ENCODE results near the gene TSPAN5. TPM values are rescaled to one million over a fixed set of nuclear protein-coding genes. Genes with fewer than 3 reads are reported as not detected.

Gene TSPAN5
- total RNA-seq, 2 donors from 2014 or later, result 7.4 to 11.8 TPM

DNA sequence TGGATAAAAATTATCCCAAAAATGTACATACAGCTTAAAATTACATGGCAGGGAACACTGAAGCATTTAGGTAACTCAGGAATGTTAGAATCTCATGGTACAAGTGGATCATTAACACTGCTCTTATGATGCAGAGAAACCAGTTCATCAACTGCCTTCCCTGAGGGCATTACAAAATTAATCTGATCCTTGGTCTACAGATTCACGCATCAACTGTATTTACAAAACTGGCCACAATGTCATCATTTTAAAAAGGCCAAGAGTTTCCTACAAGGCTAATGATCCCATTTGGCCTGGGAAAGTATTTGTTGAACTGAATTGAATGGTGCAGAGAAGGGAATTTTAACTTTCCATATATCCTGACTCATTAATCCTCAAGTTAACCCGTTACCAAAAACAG, 84.6 kb downstream of the TSPAN5 start:
- H3K27ac ChIP-seq (ENCODE audit: low read depth, low read length), result no peak overlapping the region
- H3K36me3 ChIP-seq (ENCODE audit: control insufficient read depth, insufficient read depth, low read length), result no peaks in the 10 kb centered on the region
- no peak overlapping the region for H3K9ac ChIP-seq (ENCODE audit: extremely low read depth, low read length, poor library complexity, severe bottlenecking)
- Mint-ChIP-seq H3K27ac (no peak overlapping the region), H3K4me3 (no peak overlapping the region), H3K27me3 (ENCODE audit: insufficient read depth) (peaks cover 7% of the 10 kb centered on the region), H3K36me3 (ENCODE audit: low read depth) (no peaks in the 10 kb centered on the region), H3K4me1 (peaks cover 20% of the 10 kb centered on the region), H3K9me3 (no peaks in the 10 kb centered on the region)
- H3K4me3 ChIP-seq (ENCODE audit: low read length), result no peak overlapping the region
- H3K4me1 ChIP-seq (ENCODE audit: control insufficient read depth, insufficient read depth, low read length), result peaks cover 4% of the 10 kb centered on the region
- peaks cover 3% of the 10 kb centered on the region for H3K27me3 ChIP-seq (ENCODE audit: control insufficient read depth, insufficient read depth, low read length, poor library complexity, severe bottlenecking)
- no peak for DNase-seq
- 92 to 100% methylated on average over 1 to 2 of the region's 2 CpGs for WGBS, 2 experiments (ENCODE audit: insufficient coverage in 1 of 2, insufficient read length in 1 of 2)
- H3K9me3 ChIP-seq (ENCODE audit: control insufficient read depth, low read length), result peaks cover 4% of the 10 kb centered on the region
- TF ChIP-seq, protein P1, sequence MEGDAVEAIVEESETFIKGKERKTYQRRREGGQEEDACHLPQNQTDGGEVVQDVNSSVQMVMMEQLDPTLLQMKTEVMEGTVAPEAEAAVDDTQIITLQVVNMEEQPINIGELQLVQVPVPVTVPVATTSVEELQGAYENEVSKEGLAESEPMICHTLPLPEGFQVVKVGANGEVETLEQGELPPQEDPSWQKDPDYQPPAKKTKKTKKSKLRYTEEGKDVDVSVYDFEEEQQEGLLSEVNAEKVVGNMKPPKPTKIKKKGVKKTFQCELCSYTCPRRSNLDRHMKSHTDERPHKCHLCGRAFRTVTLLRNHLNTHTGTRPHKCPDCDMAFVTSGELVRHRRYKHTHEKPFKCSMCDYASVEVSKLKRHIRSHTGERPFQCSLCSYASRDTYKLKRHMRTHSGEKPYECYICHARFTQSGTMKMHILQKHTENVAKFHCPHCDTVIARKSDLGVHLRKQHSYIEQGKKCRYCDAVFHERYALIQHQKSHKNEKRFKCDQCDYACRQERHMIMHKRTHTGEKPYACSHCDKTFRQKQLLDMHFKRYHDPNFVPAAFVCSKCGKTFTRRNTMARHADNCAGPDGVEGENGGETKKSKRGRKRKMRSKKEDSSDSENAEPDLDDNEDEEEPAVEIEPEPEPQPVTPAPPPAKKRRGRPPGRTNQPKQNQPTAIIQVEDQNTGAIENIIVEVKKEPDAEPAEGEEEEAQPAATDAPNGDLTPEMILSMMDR (conservative IDR thresholded peaks at IDR 0.05), result no peak

DNA sequence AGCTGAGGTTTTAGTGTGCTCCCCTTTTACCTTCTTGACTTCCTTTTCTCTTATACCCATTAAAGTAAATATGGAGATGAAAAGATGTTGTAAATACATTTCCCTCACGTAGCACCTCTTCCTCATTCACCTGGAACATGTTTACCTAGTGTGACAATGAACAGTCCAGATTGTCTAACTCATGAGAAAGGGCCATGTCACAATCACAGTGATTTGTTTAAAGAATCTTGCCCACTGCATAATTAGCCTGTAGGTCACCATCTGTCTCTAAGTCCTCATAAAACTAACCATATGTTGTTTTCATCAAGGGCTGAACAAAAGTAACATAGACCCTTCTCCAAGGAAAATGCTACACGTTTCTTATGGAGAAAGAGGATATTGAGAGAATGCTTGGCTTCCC, 85.7 kb downstream of the TSPAN5 start:
- Histone ChIP-seq H3K4me1 (ENCODE audit: control insufficient read depth, insufficient read depth, low read length) (peaks cover 2% of the 10 kb centered on the region), H3K9ac (ENCODE audit: extremely low read depth, low read length, poor library complexity, severe bottlenecking) (no peak overlapping the region), H3K27ac (ENCODE audit: low read depth, low read length) (no peak overlapping the region), H3K27me3 (ENCODE audit: control insufficient read depth, insufficient read depth, low read length, poor library complexity, severe bottlenecking) (no peaks in the 10 kb centered on the region), H3K36me3 (ENCODE audit: control insufficient read depth, insufficient read depth, low read length) (no peaks in the 10 kb centered on the region), H3K9me3 (ENCODE audit: control insufficient read depth, low read length) (peaks cover 4% of the 10 kb centered on the region), H3K4me3 (ENCODE audit: low read length) (no peak overlapping the region)
- no peak for DNase-seq
- no peaks in the 10 kb centered on the region for H3K27me3 Mint-ChIP-seq (ENCODE audit: insufficient read depth)
- no peak overlapping the region for H3K4me3 Mint-ChIP-seq
- H3K27ac Mint-ChIP-seq, result no peak overlapping the region
- TF ChIP-seq, protein P1 (conservative IDR thresholded peaks at IDR 0.05), result no peak
- no peaks in the 10 kb centered on the region for H3K36me3 Mint-ChIP-seq (ENCODE audit: low read depth)
- H3K9me3 Mint-ChIP-seq, result no peaks in the 10 kb centered on the region
- 78 to 90% methylated on average over 1 to 2 of the region's 2 CpGs for WGBS, 2 experiments (ENCODE audit: insufficient coverage in 1 of 2, insufficient read length in 1 of 2)
- peaks cover 20% of the 10 kb centered on the region for H3K4me1 Mint-ChIP-seq

GRCh38 chr4:98571161-98571786, 87.1 kb downstream of the TSPAN5 start:
- peaks cover 3% of the 10 kb centered on the region for H3K9me3 ChIP-seq (ENCODE audit: control insufficient read depth, low read length)
- H3K27me3 Mint-ChIP-seq (ENCODE audit: insufficient read depth), result no peaks in the 10 kb centered on the region
- H3K4me3 Mint-ChIP-seq, result no peak overlapping the region
- TF ChIP-seq, protein P1 (conservative IDR thresholded peaks at IDR 0.05), result no peak
- H3K36me3 Mint-ChIP-seq (ENCODE audit: low read depth), result no peaks in the 10 kb centered on the region
- H3K4me1 ChIP-seq (ENCODE audit: control insufficient read depth, insufficient read depth, low read length), result peaks cover 5% of the 10 kb centered on the region
- H3K27me3 ChIP-seq (ENCODE audit: control insufficient read depth, insufficient read depth, low read length, poor library complexity, severe bottlenecking), result no peaks in the 10 kb centered on the region
- no peak overlapping the region for H3K27ac Mint-ChIP-seq
- H3K27ac ChIP-seq (ENCODE audit: low read depth, low read length), result no peak overlapping the region
- no peak overlapping the region for H3K9ac ChIP-seq (ENCODE audit: extremely low read depth, low read length, poor library complexity, severe bottlenecking)
- H3K9me3 Mint-ChIP-seq, result no peaks in the 10 kb centered on the region
- peaks cover 25% of the 10 kb centered on the region for H3K4me1 Mint-ChIP-seq
- no peak for DNase-seq
- 95 to 100% methylated on average over 1 to 10 of the region's 11 CpGs for WGBS, 2 experiments (ENCODE audit: insufficient coverage in 1 of 2, insufficient read length in 1 of 2)
- H3K4me3 ChIP-seq (ENCODE audit: low read length), result no peak overlapping the region
- no peaks in the 10 kb centered on the region for H3K36me3 ChIP-seq (ENCODE audit: control insufficient read depth, insufficient read depth, low read length)

Measured in endodermal cell (in vitro differentiated cells).